ENCODE data around the gene EPHB1. TPM values are rescaled to one million over a fixed set of nuclear protein-coding genes. Genes with fewer than 3 reads are reported as not detected.

Gene EPHB1
- total and polyA plus RNA-seq, 2 of the 13 experiments (the other 11 are each of a cell fraction or from before 2014, with no cell fraction given) = 0.07 to 0.21 TPM

- in situ Hi-C loops (cut with HindIII; ENCODE audit: extremely low pct_ligation_motif_present, low pct_unique_long_range_greater_than_20kb) = no loop called here
- FAIRE-seq = no peak
- H3K9ac ChIP-seq (ENCODE audit: insufficient read depth, low read depth, low read length) = no peak overlapping the region
- no peak for DNase-seq (ENCODE audit: low spot score)
- no peaks in the 10 kb centered on the region for H4K20me1 ChIP-seq (ENCODE audit: insufficient read depth, low read length)
- no peaks in the 10 kb centered on the region for H3K4me1 ChIP-seq (ENCODE audit: insufficient read depth, low read length)
- no peaks in the 10 kb centered on the region for H3K9me3 ChIP-seq (ENCODE audit: low read length)
- no peak overlapping the region for H3K4me3 ChIP-seq (replicated peaks in 1 of 3; ENCODE audit: insufficient read depth in 1 of 3, low read depth in 2 of 3, low read length in 3 of 3)
- CTCF ChIA-PET (ENCODE audit: low intra/inter-chr PET ratio, low total read pairs) = no interaction called here
- ATAC-seq = no peak
- H3K27ac ChIP-seq (ENCODE audit: extremely low read length, insufficient read depth, low read length) = no peak overlapping the region
- no CpG with 5 or more reads among the region's 1 CpG for WGBS (ENCODE audit: low lambda C conversion rate)
- no peaks in the 10 kb centered on the region for H3K36me3 ChIP-seq (replicated peaks in 1 of 2; ENCODE audit: control insufficient read depth in 1 of 2, insufficient read depth in 2 of 2, low read length in 2 of 2)
- intact Hi-C loops (cut with micrococcal nuclease; ENCODE audit: unreplicated experiment) = no loop called here
- no peaks in the 10 kb centered on the region for H3K79me2 ChIP-seq (ENCODE audit: insufficient read depth, low read length)
- H3K4me2 ChIP-seq (ENCODE audit: low read depth, low read length) = no peak overlapping the region
- BruUV-seq (replicated peaks) = no TSS peak
- TF ChIP-seq FOXO1 (CRISPR knock-in tag; IDR thresholded peaks at IDR 0.05) = no peak
- no peak for TF ChIP-seq ZNF549 (CRISPR knock-in tag; IDR thresholded peaks at IDR 0.05)
- TF ChIP-seq, protein P1, sequence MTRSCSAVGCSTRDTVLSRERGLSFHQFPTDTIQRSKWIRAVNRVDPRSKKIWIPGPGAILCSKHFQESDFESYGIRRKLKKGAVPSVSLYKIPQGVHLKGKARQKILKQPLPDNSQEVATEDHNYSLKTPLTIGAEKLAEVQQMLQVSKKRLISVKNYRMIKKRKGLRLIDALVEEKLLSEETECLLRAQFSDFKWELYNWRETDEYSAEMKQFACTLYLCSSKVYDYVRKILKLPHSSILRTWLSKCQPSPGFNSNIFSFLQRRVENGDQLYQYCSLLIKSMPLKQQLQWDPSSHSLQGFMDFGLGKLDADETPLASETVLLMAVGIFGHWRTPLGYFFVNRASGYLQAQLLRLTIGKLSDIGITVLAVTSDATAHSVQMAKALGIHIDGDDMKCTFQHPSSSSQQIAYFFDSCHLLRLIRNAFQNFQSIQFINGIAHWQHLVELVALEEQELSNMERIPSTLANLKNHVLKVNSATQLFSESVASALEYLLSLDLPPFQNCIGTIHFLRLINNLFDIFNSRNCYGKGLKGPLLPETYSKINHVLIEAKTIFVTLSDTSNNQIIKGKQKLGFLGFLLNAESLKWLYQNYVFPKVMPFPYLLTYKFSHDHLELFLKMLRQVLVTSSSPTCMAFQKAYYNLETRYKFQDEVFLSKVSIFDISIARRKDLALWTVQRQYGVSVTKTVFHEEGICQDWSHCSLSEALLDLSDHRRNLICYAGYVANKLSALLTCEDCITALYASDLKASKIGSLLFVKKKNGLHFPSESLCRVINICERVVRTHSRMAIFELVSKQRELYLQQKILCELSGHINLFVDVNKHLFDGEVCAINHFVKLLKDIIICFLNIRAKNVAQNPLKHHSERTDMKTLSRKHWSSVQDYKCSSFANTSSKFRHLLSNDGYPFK (CRISPR knock-in tag; IDR thresholded peaks at IDR 0.05; ENCODE audit: borderline replicate concordance) = no peak
- TF ChIP-seq PAF1 (CRISPR knock-in tag; IDR thresholded peaks at IDR 0.05) = no peak
- TF ChIP-seq MTERF4 (CRISPR knock-in tag; IDR thresholded peaks at IDR 0.05) = no peak
- no peak for TF ChIP-seq ZNF30 (CRISPR knock-in tag; IDR thresholded peaks at IDR 0.05)
- TF ChIP-seq ZNF44 (CRISPR knock-in tag; IDR thresholded peaks at IDR 0.05) = no peak
- no peak for TF ChIP-seq HOMEZ (CRISPR knock-in tag; IDR thresholded peaks at IDR 0.05; ENCODE audit: low read depth)
- TF ChIP-seq LCORL (IDR thresholded peaks at IDR 0.05) = no peak
- no peak for TF ChIP-seq LCORL (CRISPR knock-in tag; IDR thresholded peaks at IDR 0.05)
- H2AFZ ChIP-seq (ENCODE audit: low read length) = no peak overlapping the region
- no peaks in the 10 kb centered on the region for H3K27me3 ChIP-seq (ENCODE audit: control insufficient read depth in 1 of 2, insufficient read depth in 2 of 2, low read length in 2 of 2)
- POLR2A ChIA-PET = no interaction called here
Observed at GRCh38 chr3:134813618-134814017, 18.6 kb downstream of the EPHB1 start.
